H1 (cell line): ENCODE results near the gene EWSR1. TPM values are rescaled to one million over a fixed set of nuclear protein-coding genes. Genes with fewer than 3 reads are reported as not detected.

Experiments used
- CTCF ChIA-PET: fragments of 300-600 bp; sonication (Branson Sonifier 250); formaldehyde crosslinking; loops from one replicate; lab custom pipeline; 2021; ENCODE audit not compliant: partially characterized antibody; lab: Charles Lee
- POLR2A ChIA-PET: fragments of 300-600 bp; sonication (Branson Sonifier 250); formaldehyde crosslinking; loops from one replicate; lab custom pipeline; 2021; ENCODE audit warnings: inconsistent platforms; ENCODE audit not compliant: partially characterized antibody; lab: Charles Lee
- DNase-seq, 2 experiments: peaks; one replicate each; pipeline versions ENCODE4 v3.0.0 to v3.0.0-alpha.2; 2010 to 2022; ENCODE audit warnings: low spot score in 2 of 2, low read depth in 1 of 2, mixed read lengths in 1 of 2
- FAIRE-seq: peaks from 2 replicates; lab custom pipeline; 2011; peaks lifted over from hg19 to GRCh38; lab: Jason Lieb, UNC
- H2AFZ ChIP-seq: 2 replicates; pipeline ENCODE4 v1.8.1; 2012; ENCODE audit warnings: low read length, inconsistent platforms
- H2AK5ac ChIP-seq: 2 replicates; pipeline ENCODE4 v1.6.1; 2013; ENCODE audit warnings: low read depth, low read length
- H2BK120ac ChIP-seq: replicated peaks from 2 replicates; pipeline ENCODE3; 2013; ENCODE audit warnings: low read depth, low read length, inconsistent platforms
- H2BK12ac ChIP-seq: 2 replicates; pipeline ENCODE4 v1.6.1; 2013; ENCODE audit warnings: low read depth, low read length
- H2BK15ac ChIP-seq: 2 replicates; pipeline ENCODE4 v1.6.1; 2013; ENCODE audit warnings: low read length
- H2BK20ac ChIP-seq: 2 replicates; pipeline ENCODE4 v1.6.1; 2013; ENCODE audit warnings: low read length
- H2BK5ac ChIP-seq: 2 replicates; pipeline ENCODE4 v1.6.1; 2013; ENCODE audit warnings: low read depth, low read length
- H3K14ac ChIP-seq: 2 replicates; pipeline ENCODE4 v1.6.1; 2013; ENCODE audit warnings: inconsistent platforms; ENCODE audit not compliant: insufficient read length
- H3K18ac ChIP-seq: 2 replicates; pipeline ENCODE4 v1.6.1; 2013; ENCODE audit warnings: low read length; ENCODE audit errors: extremely low read depth
- H3K23ac ChIP-seq: 2 replicates; pipeline ENCODE4 v1.6.1; 2013; ENCODE audit warnings: inconsistent platforms; ENCODE audit not compliant: insufficient read length
- H3K23me2 ChIP-seq: 2 replicates; pipeline ENCODE4 v1.6.1; 2013; ENCODE audit warnings: low read depth, low read length
- H3K27ac ChIP-seq: 2 replicates; pipeline ENCODE4 v1.6.1; 2011; ENCODE audit warnings: low read depth, low read length, inconsistent platforms
- H3K27me3 ChIP-seq, 4 experiments: replicated peaks in 1 of 4; 1 replicate in 1 of 4; 2 replicates in 3 of 4; pipeline versions ENCODE4 v1.6.1 to v1.8.1; 2011 to 2013; ENCODE audit warnings: low read length in 3 of 4, mild to moderate bottlenecking in 3 of 4, inconsistent platforms in 2 of 4, mixed read lengths in 2 of 4, moderate library complexity in 1 of 4; ENCODE audit not compliant: control insufficient read depth in 3 of 4, insufficient read depth in 3 of 4; ENCODE audit errors: extremely low read depth in 1 of 4
- H3K36me3 ChIP-seq, 4 experiments: 2 replicates each; pipeline versions ENCODE4 v1.6.1 to v1.8.1; 2011 to 2013; ENCODE audit warnings: mild to moderate bottlenecking in 4 of 4, low read length in 3 of 4, moderate library complexity in 2 of 4, control low read depth in 1 of 4, inconsistent platforms in 1 of 4; ENCODE audit not compliant: insufficient read depth in 4 of 4, control insufficient read depth in 2 of 4
- H3K4ac ChIP-seq: replicated peaks from 2 replicates; pipeline ENCODE3; 2013; ENCODE audit warnings: low read length, low read depth, mixed read lengths, inconsistent platforms; ENCODE audit not compliant: insufficient read length
- H3K4me1 ChIP-seq, 4 experiments: replicated peaks in 1 of 4; 1 replicate in 1 of 4; 2 replicates in 3 of 4; pipeline versions ENCODE4 v1.6.1 to v1.8.1; 2011 to 2013; ENCODE audit warnings: low read length in 3 of 4, inconsistent platforms in 2 of 4, mixed read lengths in 1 of 4; ENCODE audit not compliant: insufficient read depth in 4 of 4, control insufficient read depth in 3 of 4
- H3K4me2 ChIP-seq, 2 experiments: 2 replicates each; pipeline versions ENCODE4 v1.6.1 to v1.8.1; 2011 to 2013; ENCODE audit warnings: low read depth in 2 of 2, low read length in 2 of 2, control low read depth in 1 of 2, inconsistent platforms in 1 of 2, mild to moderate bottlenecking in 1 of 2; ENCODE audit not compliant: insufficient read depth in 1 of 2
- H3K4me3 ChIP-seq, 4 experiments: fragments of 200-600, 300-600 bp in 1 of 4; sonication (generic), shearing (Covaris generic), sonication (Bioruptor Twin) in 1 of 4; 2 replicates each; pipeline versions ENCODE4 v1.5.1 to v1.8.1; 2011 to 2016; ENCODE audit warnings: low read length in 4 of 4, low read depth in 3 of 4, control low read depth in 2 of 4, inconsistent platforms in 2 of 4, mild to moderate bottlenecking in 2 of 4, mixed read lengths in 1 of 4, moderate library complexity in 1 of 4; ENCODE audit not compliant: insufficient read depth in 2 of 4; ENCODE audit errors: extremely low read depth in 1 of 4
- H3K56ac ChIP-seq: replicated peaks from 2 replicates; pipeline ENCODE3; 2013; ENCODE audit warnings: low read depth, mild to moderate bottlenecking, mixed read lengths, low read length, inconsistent platforms; ENCODE audit not compliant: insufficient read length
- H3K79me1 ChIP-seq: 2 replicates; pipeline ENCODE4 v1.6.1; 2013; ENCODE audit warnings: low read depth, low read length, control low read depth
- H3K79me2 ChIP-seq, 2 experiments: 2 replicates each; pipeline versions ENCODE4 v1.6.1 to v1.8.1; 2012 to 2013; ENCODE audit warnings: low read length in 2 of 2, mild to moderate bottlenecking in 2 of 2, inconsistent platforms in 1 of 2; ENCODE audit not compliant: insufficient read depth in 2 of 2, control insufficient read depth in 1 of 2
- H3K9ac ChIP-seq, 4 experiments: replicated peaks in 1 of 4; 1 replicate in 1 of 4; 2 replicates in 3 of 4; pipeline versions ENCODE4 v1.6.1 to v1.8.1; 2011 to 2013; ENCODE audit warnings: low read depth in 3 of 4, low read length in 3 of 4, control low read depth in 2 of 4, mild to moderate bottlenecking in 2 of 4, moderate library complexity in 2 of 4, inconsistent platforms in 1 of 4; ENCODE audit errors: extremely low read depth in 1 of 4
- H3K9me3 ChIP-seq, 2 experiments: 2 replicates each; pipeline versions ENCODE4 v1.6.1 to v1.8.1; 2012 to 2013; ENCODE audit warnings: mild to moderate bottlenecking in 2 of 2, moderate library complexity in 2 of 2, control low read depth in 1 of 2, inconsistent platforms in 1 of 2, low read depth in 1 of 2, low read length in 1 of 2, mixed read lengths in 1 of 2; ENCODE audit not compliant: insufficient read depth in 2 of 2
- H4K20me1 ChIP-seq, 2 experiments: replicated peaks in 1 of 2; 2 replicates each; pipeline versions ENCODE3 to v1.8.1; 2011 to 2013; ENCODE audit warnings: inconsistent platforms in 2 of 2, low read length in 2 of 2, mild to moderate bottlenecking in 1 of 2; ENCODE audit not compliant: insufficient read depth in 2 of 2, control insufficient read depth in 1 of 2
- H4K5ac ChIP-seq: 2 replicates; pipeline ENCODE4 v1.6.1; 2013; ENCODE audit warnings: low read length, low read depth, mixed read lengths, inconsistent platforms; ENCODE audit not compliant: insufficient read length
- H4K8ac ChIP-seq: 2 replicates; pipeline ENCODE4 v1.8.0; 2013; ENCODE audit warnings: mild to moderate bottlenecking, moderate library complexity, low read length, inconsistent platforms; ENCODE audit not compliant: insufficient read depth; ENCODE audit errors: extremely low read depth
- H4K91ac ChIP-seq: replicated peaks from 2 replicates; pipeline ENCODE3; 2013; ENCODE audit warnings: low read length, mixed read lengths, inconsistent platforms; ENCODE audit not compliant: insufficient read length
- CBX5 ChIP-seq: fragments of 300-800, 300-1000 bp; sonication (generic); IDR thresholded peaks from 2 replicates; pipeline ENCODE4 v1.7.1; 2016; ENCODE audit warnings: antibody characterized with exemption, low read length, low read depth
- SIRT6 ChIP-seq: IDR thresholded peaks from one replicate; pipeline ENCODE4 v1.7.1; 2012; ENCODE audit warnings: low read length, inconsistent platforms
- WGBS, 2 experiments: shearing (Covaris generic) in 1 of 2; methylation state at CpG; one replicate each; pipeline versions ENCODE4 v1.1.6 to v1.1.7; 2013 to 2015; ENCODE audit warnings: low lambda C conversion rate in 2 of 2, mixed read lengths in 2 of 2, inconsistent platforms in 1 of 2, low coverage in 1 of 2, missing lambda C conversion rate in 1 of 2; ENCODE audit not compliant: insufficient replicate concordance in 2 of 2, insufficient coverage in 1 of 2, insufficient read length in 1 of 2; ENCODE audit errors: extremely low coverage in 1 of 2, missing lambda C conversion rate in 1 of 2; 5-methylcytosine and 5-hydroxymethylcytosine counted together
- polyA plus RNA-seq, 7 experiments: library from polyadenylated mRNA; depleted of rRNA in 3 of 7; stranded (reverse) in 5 of 7; unstranded in 2 of 7; fragments of >200 nt in 5 of 7; fragments of 200-250 nt in 2 of 7; gene quantifications; 1 replicate in 5 of 7; 2 replicates in 1 of 7; 4 replicates in 1 of 7; pipeline versions ENCODE4 v1.2.1 to v1.2.3, GENCODE V29; 2011 to 2013; ENCODE audit warnings: missing spikeins in 2 of 7, mixed read lengths in 2 of 7
- total RNA-seq: library from RNA; stranded (reverse); fragmentation: NEBNext Ultra II Directional; extraction: Animal tissue kit (Norgen Biotek cat#: 25700); gene quantifications from 2 replicates; pipeline ENCODE4 v1.2.1, GENCODE V29; 2021

EWSR1 gene
- total and polyA plus RNA-seq, 2 of the 8 experiments (the other 6 are each of a cell fraction or from before 2014, with no cell fraction given), result 387 to 930 TPM

- TF ChIP-seq SIRT6 (no peak), CBX5 (no peak)
- TF ChIP-seq, all 59 proteins: peak for 0
- no peak overlapping the region for H2BK15ac ChIP-seq
- peak overlapping the region; percentile 75; the same call in 1 of the 2 replicates for H2AK5ac ChIP-seq
- H3K36me3 ChIP-seq, result peaks cover 0 to 6% (median 0%) of the 10 kb centered on the region in 4 experiments; a peak in 1 of 8 replicates
- no peak overlapping the region for H2BK20ac ChIP-seq
- H3K9me3 ChIP-seq, result peaks cover 3 to 6% of the 10 kb centered on the region in 2 experiments; a peak in 3 of 4 replicates
- H3K27me3 ChIP-seq, result peaks cover 7 to 18% (median 10%) of the 10 kb centered on the region in 4 experiments
- H4K91ac ChIP-seq, result no peak overlapping the region
- no peak overlapping the region; the same call in 1 of the 2 replicates for H3K18ac ChIP-seq
- no peak overlapping the region for H3K56ac ChIP-seq
- peaks cover 0 to 18% (median 7%) of the 10 kb centered on the region in 4 experiments; a peak in 5 of 7 replicates for H3K4me1 ChIP-seq
- no peak overlapping the region for H2BK120ac ChIP-seq
- peak overlapping the region; percentile 52; the same call in 1 of the 2 replicates for H2BK5ac ChIP-seq
- no peak for FAIRE-seq
- H3K4me2 ChIP-seq, result no peak overlapping the region; a peak in 1 of 4 replicates
- no peak overlapping the region for H4K5ac ChIP-seq
- H3K27ac ChIP-seq, result no peak overlapping the region
- 88% methylated on average over 11 of the region's 13 CpGs; no CpG with 5 or more reads in 1 of the 2 experiments for WGBS, 2 experiments
- POLR2A ChIA-PET, result interaction anchor here (0.9 to 1.7 kb wide), 5 partner anchors 10 to 64 kb away, joined by 3 to 11 read pairs (median 4); no protein-coding TSS in a partner anchor
- no peak overlapping the region for H3K14ac ChIP-seq
- H3K4ac ChIP-seq, result no peak overlapping the region
- H2AFZ ChIP-seq, result no peak overlapping the region
- no peaks in the 10 kb centered on the region for H3K79me1 ChIP-seq
- H4K8ac ChIP-seq, result no peak overlapping the region
- no peak overlapping the region for H3K9ac ChIP-seq
- H3K23ac ChIP-seq, result no peak overlapping the region
- H3K23me2 ChIP-seq, result peaks cover 6% of the 10 kb centered on the region; the same call in 1 of the 2 replicates
- H3K79me2 ChIP-seq, result no peaks in the 10 kb centered on the region
- DNase-seq, result peak in 1 of 2 experiments; percentile 51
- H3K4me3 ChIP-seq, result no peak overlapping the region
- H4K20me1 ChIP-seq, result peaks cover 3 to 11% of the 10 kb centered on the region in 2 experiments
- H2BK12ac ChIP-seq, result peak overlapping the region; percentile 50; the same call in 1 of the 2 replicates
- CTCF ChIA-PET, result interaction anchor here (0.6 to 0.7 kb wide), 2 partner anchors 15 to 20 kb away, joined by 3 read pairs; no protein-coding TSS in a partner anchor
These were observed 40.8 kb downstream of the EWSR1 start for GRCh38 chr22:29308791-29309262.
